HEK293T (cell line): ENCODE measurements around the gene ATG13.

Experiments
- CTCF ChIA-PET: fragments of 350-600 bp; formaldehyde crosslinking; extraction: SDS; loops from one replicate; lab custom pipeline; 2021; ENCODE audit warnings: antibody characterized with exemption, inconsistent platforms; lab: Yijun Ruan, JAX
- POLR2A ChIA-PET: fragments of 350-600 bp; formaldehyde crosslinking; extraction: SDS; loops from one replicate; lab custom pipeline; 2020; ENCODE audit warnings: antibody characterized with exemption, inconsistent platforms; lab: Yijun Ruan, JAX
- DNase-seq: peaks from one replicate; pipeline ENCODE4 v3.0.0; 2012; ENCODE audit warnings: mixed read lengths; ENCODE audit errors: extremely low spot score
- ARNT ChIP-seq: fragments of 450-650 bp; IDR thresholded peaks from 2 replicates; pipeline ENCODE4 v1.6.1; 2017; ENCODE audit warnings: mild to moderate bottlenecking
- BHLHE40 ChIP-seq: fragments of 450-650 bp; IDR thresholded peaks from 2 replicates; pipeline ENCODE4 v1.6.1; 2016; ENCODE audit warnings: mild to moderate bottlenecking, moderate library complexity, borderline replicate concordance
- CTBP1 ChIP-seq: fragments of 450-650 bp; IDR thresholded peaks from 2 replicates; pipeline ENCODE4 v1.6.1; 2016; ENCODE audit warnings: borderline replicate concordance
- ELF4 ChIP-seq: fragments of 450-650 bp; IDR thresholded peaks from 2 replicates; pipeline ENCODE4 v1.6.1; 2017; ENCODE audit warnings: antibody characterized with exemption
- FOXA1 ChIP-seq: fragments of 450-650 bp; IDR thresholded peaks from 2 replicates; pipeline ENCODE4 v1.6.1; 2016; ENCODE audit warnings: mild to moderate bottlenecking
- FOXK2 ChIP-seq: fragments of 450-650 bp; IDR thresholded peaks from 2 replicates; pipeline ENCODE4 v1.6.1; 2016; ENCODE audit warnings: mild to moderate bottlenecking
- FOXM1 ChIP-seq: fragments of 450-650 bp; IDR thresholded peaks from 2 replicates; pipeline ENCODE4 v1.6.1; 2017; ENCODE audit warnings: mild to moderate bottlenecking, borderline replicate concordance
- HDGF ChIP-seq: fragments of 450-650 bp; IDR thresholded peaks from 2 replicates; pipeline ENCODE4 v1.6.1; 2017; ENCODE audit warnings: antibody characterized with exemption, borderline replicate concordance
- L3MBTL2 ChIP-seq: fragments of 450-650 bp; conservative IDR thresholded peaks from 2 replicates; pipeline ENCODE4 v1.6.1; 2016; ENCODE audit warnings: mild to moderate bottlenecking
- LEF1 ChIP-seq: fragments of 450-650 bp; IDR thresholded peaks from 2 replicates; pipeline ENCODE4 v1.6.1; 2017; ENCODE audit warnings: mild to moderate bottlenecking, borderline replicate concordance
- NFRKB ChIP-seq: fragments of 450-650 bp; IDR thresholded peaks from 2 replicates; pipeline ENCODE4 v1.6.1; 2016; ENCODE audit warnings: mild to moderate bottlenecking, moderate library complexity
- SP1 ChIP-seq: fragments of 450-650 bp; IDR thresholded peaks from 2 replicates; pipeline ENCODE4 v1.6.1; 2017
- SUZ12 ChIP-seq: fragments of 450-650 bp; IDR thresholded peaks from 2 replicates; pipeline ENCODE4 v1.6.1; 2016; ENCODE audit warnings: mild to moderate bottlenecking
- TARDBP ChIP-seq: fragments of 450-650 bp; IDR thresholded peaks from 2 replicates; pipeline ENCODE4 v1.6.1; 2016
- ZNF384 ChIP-seq: fragments of 450-650 bp; IDR thresholded peaks from 2 replicates; pipeline ENCODE4 v1.6.1; 2016
- TF ChIP-seq, protein P1 (sequence below): fragments of 450-650 bp; IDR thresholded peaks from 2 replicates; pipeline ENCODE4 v1.6.1; 2016

ATG13 gene

DNA sequence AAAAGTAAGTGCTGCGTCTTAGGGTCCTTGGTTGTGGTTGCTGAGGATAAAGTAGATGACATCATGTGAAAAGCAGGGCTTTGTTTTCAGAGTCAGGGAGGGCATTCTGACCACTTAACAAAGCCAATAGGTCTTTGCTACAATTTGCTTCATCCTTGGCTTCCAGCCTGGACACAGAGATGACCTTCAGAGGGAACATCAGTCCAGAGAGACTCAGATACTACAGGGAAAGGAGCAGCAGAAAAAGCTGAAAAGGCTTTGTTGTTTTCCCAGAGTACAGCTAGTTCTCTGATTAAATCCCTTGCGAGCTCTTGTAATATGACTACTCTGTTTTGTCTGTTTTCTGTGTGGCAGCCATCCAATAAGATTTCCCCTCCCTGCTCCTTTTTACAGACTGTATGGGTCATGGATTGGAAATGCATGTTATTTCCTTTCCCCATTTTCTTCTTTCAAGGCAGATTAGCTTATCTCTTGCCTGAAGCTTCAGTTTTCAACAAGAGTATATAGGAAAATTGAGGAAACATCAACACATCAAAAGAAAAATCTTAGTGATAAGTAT, 31.9 kb downstream of the ATG13 start:
- DNase-seq = no peak
- POLR2A ChIA-PET = no interaction called here
- CTCF ChIA-PET = interaction anchor here (1.1 kb wide), 1 partner anchor 32 kb away, joined by 3 read pairs; the partner anchor contains the start of genes ATG13 and HARBI1
- TF ChIP-seq ZNF384 = no peak
- no peak for TF ChIP-seq FOXA1
- TF ChIP-seq NFRKB = no peak
- no peak for TF ChIP-seq CTBP1
- TF ChIP-seq, protein P1, sequence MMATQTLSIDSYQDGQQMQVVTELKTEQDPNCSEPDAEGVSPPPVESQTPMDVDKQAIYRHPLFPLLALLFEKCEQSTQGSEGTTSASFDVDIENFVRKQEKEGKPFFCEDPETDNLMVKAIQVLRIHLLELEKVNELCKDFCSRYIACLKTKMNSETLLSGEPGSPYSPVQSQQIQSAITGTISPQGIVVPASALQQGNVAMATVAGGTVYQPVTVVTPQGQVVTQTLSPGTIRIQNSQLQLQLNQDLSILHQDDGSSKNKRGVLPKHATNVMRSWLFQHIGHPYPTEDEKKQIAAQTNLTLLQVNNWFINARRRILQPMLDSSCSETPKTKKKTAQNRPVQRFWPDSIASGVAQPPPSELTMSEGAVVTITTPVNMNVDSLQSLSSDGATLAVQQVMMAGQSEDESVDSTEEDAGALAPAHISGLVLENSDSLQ = no peak
- no peak for TF ChIP-seq HDGF
- TF ChIP-seq FOXM1 = no peak
- no peak for TF ChIP-seq SUZ12
- no peak for TF ChIP-seq LEF1
- TF ChIP-seq ELF4 = no peak

DNA sequence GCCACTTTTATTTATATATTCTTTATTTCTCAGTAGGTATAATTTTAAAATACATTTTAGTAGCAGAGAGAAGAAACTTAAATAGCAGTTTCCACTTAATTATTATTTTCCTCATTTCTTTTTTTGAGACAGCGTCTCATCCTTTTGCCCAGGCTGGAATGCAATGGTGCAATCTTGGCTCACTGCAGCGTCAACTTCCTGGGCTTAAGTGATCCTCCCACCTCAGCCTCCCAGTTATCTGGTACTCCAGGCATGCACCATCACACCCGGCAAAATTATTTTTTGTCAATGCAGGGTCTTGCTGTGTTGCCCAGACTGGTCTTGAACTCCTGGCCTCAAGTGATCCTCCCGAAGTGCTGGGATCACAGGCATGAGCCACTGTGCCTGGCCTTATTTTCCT, 38.3 kb downstream of the ATG13 start:
- CTCF ChIA-PET = no interaction called here
- no peak for TF ChIP-seq L3MBTL2
- TF ChIP-seq ELF4 = no peak
- DNase-seq = no peak
- POLR2A ChIA-PET = no interaction called here

DNA sequence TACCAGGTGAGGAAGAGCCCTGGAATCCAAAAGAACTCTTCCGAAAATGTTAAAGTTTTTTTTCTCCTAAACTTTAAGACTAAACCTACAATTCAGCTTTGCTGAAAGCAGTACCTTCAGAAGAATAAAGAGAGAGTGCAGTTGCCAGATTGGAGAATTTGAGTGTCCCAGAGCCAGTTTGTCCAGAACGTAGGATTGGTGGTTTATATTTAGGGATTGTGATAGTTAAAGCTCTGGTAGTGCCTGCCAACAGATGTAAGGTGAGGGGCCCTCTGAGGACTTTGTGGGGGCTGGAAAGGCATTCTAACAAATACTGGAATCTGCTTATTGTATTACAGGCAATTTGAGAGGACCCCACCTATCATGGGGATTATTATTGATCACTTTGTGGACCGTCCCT, 39.8 kb downstream of the ATG13 start:
- TF ChIP-seq SUZ12 (no peak), BHLHE40 (no peak), FOXA1 (no peak), ELF4 (no peak), L3MBTL2 (no peak), SP1 (no peak), LEF1 (no peak), CTBP1 (no peak), ARNT (no peak), HDGF (no peak), ZNF384 (no peak)
- TF ChIP-seq, protein P1 = no peak
- CTCF ChIA-PET = no interaction called here
- DNase-seq = no peak
- POLR2A ChIA-PET = no interaction called here

DNA sequence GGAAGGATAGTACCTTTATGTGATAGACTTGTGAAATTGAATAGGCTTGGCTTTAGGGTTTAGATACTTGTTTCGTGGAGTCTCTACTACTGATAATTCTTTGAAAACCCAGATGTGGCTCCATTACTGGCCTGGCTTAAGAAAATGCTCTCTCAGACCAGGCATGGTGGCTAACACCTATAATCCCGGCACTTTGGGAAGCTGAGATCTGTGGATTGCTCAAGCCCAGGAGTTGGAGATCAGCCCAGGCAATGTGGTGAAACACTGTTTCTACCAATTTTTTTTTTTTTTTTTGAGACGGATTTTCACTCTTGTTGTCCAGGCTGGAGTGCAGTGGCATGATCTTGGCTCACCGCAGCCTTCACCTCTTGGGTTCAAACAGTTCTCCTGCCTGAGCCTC, 40.9 kb downstream of the ATG13 start:
- DNase-seq = no peak
- TF ChIP-seq NFRKB = no peak
- TF ChIP-seq, protein P1 = no peak
- ChIA-PET POLR2A (no interaction called here), CTCF (no interaction called here)

DNA sequence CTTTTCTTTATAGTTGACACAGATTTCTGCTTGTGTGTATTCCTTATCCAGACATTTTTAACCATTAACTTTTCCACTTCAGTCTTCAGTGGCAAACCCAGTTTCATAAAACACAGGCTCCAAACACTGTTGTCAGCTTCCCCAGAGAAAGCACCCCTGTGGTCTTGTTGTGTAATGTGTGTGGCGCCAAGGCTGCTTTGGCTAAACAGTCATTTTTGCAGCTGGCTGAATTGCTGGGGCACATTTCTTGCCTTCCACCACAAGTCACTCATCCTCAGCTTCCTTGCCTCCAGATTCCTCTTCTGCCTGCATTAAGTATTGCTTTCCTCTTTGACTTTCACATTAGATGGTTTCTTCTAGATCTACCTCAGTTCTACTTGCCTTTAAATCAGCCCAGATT, 42.6 kb downstream of the ATG13 start:
- TF ChIP-seq ELF4 = no peak
- TF ChIP-seq L3MBTL2 = no peak
- no peak for TF ChIP-seq BHLHE40
- no peak for TF ChIP-seq LEF1
- no peak for TF ChIP-seq TARDBP
- no peak for TF ChIP-seq FOXM1
- TF ChIP-seq NFRKB = no peak
- no peak for TF ChIP-seq ARNT
- TF ChIP-seq FOXA1 = no peak
- TF ChIP-seq CTBP1 = no peak
- TF ChIP-seq FOXK2 = no peak
- TF ChIP-seq SP1 = no peak
- TF ChIP-seq ZNF384 = no peak
- no peak for TF ChIP-seq SUZ12
- TF ChIP-seq HDGF = no peak
- TF ChIP-seq, protein P1 = no peak
- POLR2A ChIA-PET = interaction anchor here (0.6 kb wide), 1 partner anchor 591 kb away, joined by 3 read pairs; no protein-coding TSS in a partner anchor
- CTCF ChIA-PET = interaction anchor here (1.1 kb wide), 1 partner anchor 41 kb away, joined by 4 read pairs; the partner anchor contains the start of gene ZNF408
- no peak for DNase-seq

DNA sequence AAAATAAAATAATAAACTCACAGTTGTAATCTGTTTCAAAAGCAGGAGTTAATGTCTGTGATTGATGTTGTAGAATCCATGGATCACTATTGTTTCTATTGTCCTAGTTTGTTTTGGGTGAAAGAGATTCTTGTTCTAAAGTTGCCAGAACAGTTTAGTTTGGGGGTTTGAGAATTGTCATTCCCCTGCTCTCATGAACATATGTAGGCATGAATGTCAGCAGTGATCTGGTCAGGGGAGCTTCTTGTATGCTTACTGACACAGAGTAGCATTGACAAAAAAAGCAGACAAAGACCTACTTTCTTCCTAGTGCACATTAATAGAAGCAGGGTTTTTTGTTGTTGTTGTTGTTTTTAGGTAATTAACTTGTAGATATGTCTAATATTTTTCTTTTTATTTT, 44.5 kb downstream of the ATG13 start:
- ChIA-PET POLR2A (no interaction called here), CTCF (no interaction called here)
- no peak for TF ChIP-seq LEF1
- no peak for TF ChIP-seq SP1
- no peak for TF ChIP-seq L3MBTL2
- no peak for TF ChIP-seq FOXA1
- TF ChIP-seq, protein P1 = no peak
- no peak for TF ChIP-seq ARNT
- DNase-seq = no peak
